Glutamatergic neuron (in vitro differentiated cells): ENCODE data around the gene GJA3. TPM values are rescaled to one million over a fixed set of nuclear protein-coding genes. Genes with fewer than 3 reads are reported as not detected.

Source experiments
- DNase-seq: peaks from one replicate; pipeline ENCODE4 v3.0.0; 2022
- H3K27ac Mint-ChIP-seq: one replicate; pipeline ENCODE4 v1.8.0; 2020; ENCODE audit warnings: mild to moderate bottlenecking, mixed read lengths, inconsistent platforms; ENCODE audit not compliant: unreplicated experiment
- H3K27me3 Mint-ChIP-seq: one replicate; pipeline ENCODE4 v1.8.0; 2020; ENCODE audit warnings: mild to moderate bottlenecking, moderate library complexity, mixed read lengths, inconsistent platforms; ENCODE audit not compliant: unreplicated experiment
- H3K36me3 Mint-ChIP-seq: one replicate; pipeline ENCODE4 v1.8.0; 2020; ENCODE audit warnings: mild to moderate bottlenecking, mixed read lengths, inconsistent platforms; ENCODE audit not compliant: unreplicated experiment
- H3K4me1 Mint-ChIP-seq: one replicate; pipeline ENCODE4 v1.8.0; 2020; ENCODE audit warnings: mild to moderate bottlenecking, low read depth, mixed read lengths, inconsistent platforms; ENCODE audit not compliant: unreplicated experiment
- H3K4me3 Mint-ChIP-seq: one replicate; pipeline ENCODE4 v1.8.0; 2020; ENCODE audit warnings: mild to moderate bottlenecking, mixed read lengths, inconsistent platforms; ENCODE audit not compliant: unreplicated experiment
- H3K9me3 Mint-ChIP-seq: one replicate; pipeline ENCODE4 v1.8.0; 2020; ENCODE audit warnings: mild to moderate bottlenecking, moderate library complexity, mixed read lengths, inconsistent platforms; ENCODE audit not compliant: unreplicated experiment
- long read RNA-seq: library from polyadenylated mRNA; unstranded; transcript quantifications from one replicate; pipeline ENCODE4 v2.0.0, GENCODE V29; 2020; ENCODE audit not compliant: unreplicated experiment
- total RNA-seq: library from RNA; stranded (reverse); fragmentation: NEBNext Ultra II Directional; extraction: Animal tissue kit (Norgen Biotek cat#: 25700); gene quantifications from one replicate; pipeline ENCODE4 v1.2.1, GENCODE V29; 2021; ENCODE audit not compliant: unreplicated experiment
- TF ChIP-seq, protein P1 (sequence below): fragments of 200-600 bp; sonication (generic); IDR thresholded peaks from one replicate; pipeline ENCODE4 v1.5.0; 2021; ENCODE audit not compliant: partially characterized antibody, unreplicated experiment

The GJA3 gene
- not detected for total RNA-seq
- long read RNA-seq: 0 reads

DNA sequence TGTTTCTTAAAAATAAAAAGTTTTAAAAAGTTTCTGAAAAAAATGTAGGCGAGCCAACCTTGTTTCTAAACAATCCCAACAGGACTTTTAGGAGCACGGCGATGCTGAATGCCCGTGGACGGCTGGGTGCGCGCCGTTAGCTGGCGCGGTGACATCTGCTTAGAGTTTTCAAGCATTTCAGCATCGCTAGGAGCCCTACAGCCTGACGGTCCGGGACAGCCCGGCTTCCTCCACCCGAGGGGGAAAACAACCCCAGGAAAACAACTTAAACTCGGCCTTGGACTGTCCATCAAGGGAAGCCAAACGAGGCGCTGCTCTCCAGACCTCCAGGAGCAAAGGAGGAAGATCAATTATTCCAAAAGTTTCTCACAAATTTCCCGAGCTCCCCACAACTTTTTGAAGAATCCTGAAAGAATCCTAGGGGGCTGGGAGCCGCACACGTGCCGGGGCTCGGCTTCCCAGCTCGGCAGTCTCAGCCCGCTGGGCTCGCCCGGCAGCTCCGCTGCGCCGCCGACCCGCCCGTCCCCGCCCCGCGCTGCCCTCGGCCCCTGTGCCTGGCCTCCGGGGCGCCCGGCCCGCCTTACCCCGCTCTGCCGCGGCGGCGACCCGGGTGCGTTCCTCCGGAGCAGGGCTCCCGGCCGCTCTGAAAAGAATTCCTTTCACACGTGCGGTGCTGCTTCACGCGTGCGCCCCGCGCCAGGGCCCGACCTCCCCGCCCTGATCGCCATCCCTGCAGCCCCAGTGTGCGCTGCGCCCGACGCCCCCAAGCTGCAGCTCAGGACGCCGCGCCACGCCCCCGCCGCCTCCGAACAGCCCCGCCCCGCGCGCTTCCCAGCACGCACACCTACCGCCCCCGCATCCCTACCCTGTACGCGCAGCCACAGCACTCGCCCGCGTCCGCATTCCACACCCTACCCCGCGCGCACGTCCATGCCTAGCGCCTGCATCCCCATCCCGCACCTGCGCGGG, at the start of gene GJA3:
Gene GJA3, minus strand, starts transcription at position 747 of the 969 bp plus-strand sequence. CDS start 17,764 bp downstream, outside the sequence.
- peak; percentile 43 for DNase-seq
- TF ChIP-seq, protein P1, sequence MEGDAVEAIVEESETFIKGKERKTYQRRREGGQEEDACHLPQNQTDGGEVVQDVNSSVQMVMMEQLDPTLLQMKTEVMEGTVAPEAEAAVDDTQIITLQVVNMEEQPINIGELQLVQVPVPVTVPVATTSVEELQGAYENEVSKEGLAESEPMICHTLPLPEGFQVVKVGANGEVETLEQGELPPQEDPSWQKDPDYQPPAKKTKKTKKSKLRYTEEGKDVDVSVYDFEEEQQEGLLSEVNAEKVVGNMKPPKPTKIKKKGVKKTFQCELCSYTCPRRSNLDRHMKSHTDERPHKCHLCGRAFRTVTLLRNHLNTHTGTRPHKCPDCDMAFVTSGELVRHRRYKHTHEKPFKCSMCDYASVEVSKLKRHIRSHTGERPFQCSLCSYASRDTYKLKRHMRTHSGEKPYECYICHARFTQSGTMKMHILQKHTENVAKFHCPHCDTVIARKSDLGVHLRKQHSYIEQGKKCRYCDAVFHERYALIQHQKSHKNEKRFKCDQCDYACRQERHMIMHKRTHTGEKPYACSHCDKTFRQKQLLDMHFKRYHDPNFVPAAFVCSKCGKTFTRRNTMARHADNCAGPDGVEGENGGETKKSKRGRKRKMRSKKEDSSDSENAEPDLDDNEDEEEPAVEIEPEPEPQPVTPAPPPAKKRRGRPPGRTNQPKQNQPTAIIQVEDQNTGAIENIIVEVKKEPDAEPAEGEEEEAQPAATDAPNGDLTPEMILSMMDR: no peak
- no peaks in the 10 kb centered on the region for H3K9me3 Mint-ChIP-seq
- peak within 1 kb of the TSS; percentile 86 for H3K4me3 Mint-ChIP-seq
- H3K27ac Mint-ChIP-seq: peak within 1 kb of the TSS; percentile 26
- peaks cover 12% of the 10 kb centered on the region for H3K27me3 Mint-ChIP-seq
- no peaks in the 10 kb centered on the region for H3K36me3 Mint-ChIP-seq
- peaks cover 4% of the 10 kb centered on the region for H3K4me1 Mint-ChIP-seq

DNA sequence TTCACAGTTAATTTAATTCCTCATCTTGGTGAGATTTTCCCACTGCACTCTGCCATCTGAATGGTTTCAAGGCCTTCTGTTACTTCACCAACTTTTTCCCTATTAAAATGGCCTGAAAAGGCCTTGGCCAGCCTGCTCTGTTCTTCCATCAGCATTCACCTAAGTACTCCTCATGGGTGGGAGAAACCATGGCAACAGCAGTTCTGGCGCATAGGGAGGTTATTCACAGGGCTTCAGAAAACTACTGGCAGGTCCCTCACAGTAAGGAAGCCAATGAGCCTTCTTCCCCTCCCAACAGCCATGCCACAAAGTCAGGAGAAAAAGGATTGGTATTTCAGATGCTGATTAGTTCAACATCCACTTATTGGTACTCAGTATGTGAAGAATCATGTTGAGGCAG, 49.1 kb upstream of the GJA3 start:
- no peak overlapping the region for H3K27ac Mint-ChIP-seq
- H3K36me3 Mint-ChIP-seq: peaks cover 7% of the 10 kb centered on the region
- no peaks in the 10 kb centered on the region for H3K27me3 Mint-ChIP-seq
- H3K4me3 Mint-ChIP-seq: no peak overlapping the region
- H3K9me3 Mint-ChIP-seq: no peaks in the 10 kb centered on the region
- H3K4me1 Mint-ChIP-seq: peaks cover 7% of the 10 kb centered on the region
- no peak for DNase-seq
- TF ChIP-seq, protein P1: no peak

DNA sequence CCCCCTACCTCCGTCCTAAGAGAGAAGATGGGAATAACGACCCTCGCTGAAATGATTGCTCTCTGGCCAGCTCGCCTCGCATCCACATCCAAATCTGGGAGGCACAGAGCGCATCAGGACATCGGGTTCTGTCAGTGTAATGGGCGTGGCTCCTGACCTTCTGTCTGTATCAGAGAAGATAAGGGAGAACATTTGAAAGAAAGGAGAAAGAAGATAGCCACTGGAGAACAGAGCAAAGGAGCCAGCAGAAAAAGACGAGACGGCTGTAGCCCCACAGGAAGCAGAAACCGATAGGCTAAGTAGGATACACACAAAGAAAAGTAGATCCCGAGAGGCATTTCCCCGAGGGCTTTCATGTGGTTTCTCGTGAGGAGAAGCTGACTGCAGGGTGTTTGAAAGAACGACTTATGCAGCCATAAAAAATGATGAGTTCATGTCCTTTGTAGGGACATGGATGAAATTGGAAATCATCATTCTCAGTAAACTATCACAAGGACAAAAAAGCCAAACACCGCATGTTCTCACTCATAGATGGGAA, 45.9 kb upstream of the GJA3 start:
- H3K4me3 Mint-ChIP-seq: no peak overlapping the region
- H3K9me3 Mint-ChIP-seq: no peaks in the 10 kb centered on the region
- H3K4me1 Mint-ChIP-seq: peaks cover 7% of the 10 kb centered on the region
- H3K36me3 Mint-ChIP-seq: no peaks in the 10 kb centered on the region
- TF ChIP-seq, protein P1: no peak
- H3K27ac Mint-ChIP-seq: no peak overlapping the region
- H3K27me3 Mint-ChIP-seq: no peaks in the 10 kb centered on the region
- DNase-seq: no peak

DNA sequence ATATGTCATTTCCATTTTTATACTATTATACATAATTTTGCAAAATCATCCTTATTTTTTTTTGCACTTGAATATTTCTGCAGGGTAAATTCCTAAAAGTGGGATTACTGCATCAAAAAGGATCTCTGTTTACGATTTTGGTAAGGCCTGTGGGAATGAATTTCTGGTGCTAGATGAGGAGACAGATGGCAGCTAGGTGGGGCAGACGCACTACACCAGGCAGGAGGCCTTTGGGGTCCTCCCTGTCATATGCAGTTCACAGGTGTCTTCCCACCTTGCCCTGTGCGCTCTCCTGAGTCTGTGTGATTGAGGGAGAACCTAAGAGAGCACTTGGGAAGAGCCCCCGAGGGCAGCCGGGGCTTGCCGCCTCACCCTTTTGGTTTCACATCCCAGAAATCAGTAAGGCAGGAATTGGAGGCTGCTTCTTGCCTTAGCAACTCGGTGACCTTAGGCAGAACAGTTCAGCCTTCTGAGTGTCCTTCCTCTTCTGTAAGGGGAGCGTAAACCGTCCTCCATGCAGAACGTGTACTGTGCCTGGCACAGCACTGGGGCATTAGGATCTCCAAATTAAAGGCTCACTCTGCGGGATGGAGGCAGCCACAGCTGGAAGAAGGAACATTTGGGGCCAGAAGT, 45.3 kb upstream of the GJA3 start:
- TF ChIP-seq, protein P1: no peak
- Mint-ChIP-seq H3K9me3 (no peaks in the 10 kb centered on the region), H3K27ac (no peak overlapping the region), H3K4me3 (no peak overlapping the region), H3K27me3 (no peaks in the 10 kb centered on the region), H3K4me1 (peaks cover 7% of the 10 kb centered on the region), H3K36me3 (no peaks in the 10 kb centered on the region)
- DNase-seq: no peak
